ENCODE measurements around the gene TK1.

TK1 gene

DNA sequence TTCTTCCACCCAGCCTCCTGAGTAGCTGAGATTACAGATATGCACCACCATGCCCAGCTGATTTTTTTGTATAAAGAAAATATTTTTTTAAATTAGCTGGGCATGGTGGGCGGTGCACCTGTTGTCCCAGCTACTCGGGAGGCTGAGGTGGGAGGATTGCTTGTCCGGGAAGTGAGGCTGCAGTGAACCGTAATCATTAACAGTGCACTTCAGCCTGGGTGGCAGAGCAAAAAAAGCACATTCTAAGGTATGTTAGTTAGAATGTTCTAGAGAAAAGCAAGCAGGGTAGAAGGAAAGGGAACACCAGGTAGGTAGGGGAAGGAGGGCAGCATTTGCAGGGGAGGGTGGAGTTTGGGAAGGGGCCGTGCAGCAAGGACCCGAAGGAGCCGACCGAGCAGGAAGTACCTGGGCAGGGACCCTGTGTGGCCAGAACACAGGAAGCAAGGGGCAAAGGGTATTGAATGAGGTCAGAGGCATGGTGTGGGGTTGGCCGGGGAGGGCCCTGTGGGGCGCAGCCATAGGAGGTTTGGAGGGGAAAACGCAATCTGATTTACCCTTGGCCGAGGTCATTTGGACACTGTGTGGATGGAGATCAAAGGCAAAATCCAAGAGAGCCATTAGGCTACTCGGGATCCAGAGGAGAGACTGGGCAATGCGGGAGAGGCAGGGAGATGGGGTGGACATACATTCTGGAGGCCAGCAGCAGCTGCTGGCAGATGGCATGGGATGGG lies 38.4 kb downstream of the TK1 start:
- H3K27me3 ChIP-seq (ENCODE audit: insufficient read depth, poor library complexity, severe bottlenecking): no peaks in the 10 kb centered on the region
- no peak for DNase-seq (ENCODE audit: low read depth in 1 of 2, low spot score in 1 of 2)
- TF ChIP-seq GABPA (IDR thresholded peaks at IDR 0.05; ENCODE audit: low read depth) (no peak), SPI1 (IDR thresholded peaks at IDR 0.05; ENCODE audit: borderline replicate concordance, low read depth) (no peak), POLR2AphosphoS5 (IDR thresholded peaks at IDR 0.05; ENCODE audit: low read depth) (no peak)
- TF ChIP-seq, protein P1, sequence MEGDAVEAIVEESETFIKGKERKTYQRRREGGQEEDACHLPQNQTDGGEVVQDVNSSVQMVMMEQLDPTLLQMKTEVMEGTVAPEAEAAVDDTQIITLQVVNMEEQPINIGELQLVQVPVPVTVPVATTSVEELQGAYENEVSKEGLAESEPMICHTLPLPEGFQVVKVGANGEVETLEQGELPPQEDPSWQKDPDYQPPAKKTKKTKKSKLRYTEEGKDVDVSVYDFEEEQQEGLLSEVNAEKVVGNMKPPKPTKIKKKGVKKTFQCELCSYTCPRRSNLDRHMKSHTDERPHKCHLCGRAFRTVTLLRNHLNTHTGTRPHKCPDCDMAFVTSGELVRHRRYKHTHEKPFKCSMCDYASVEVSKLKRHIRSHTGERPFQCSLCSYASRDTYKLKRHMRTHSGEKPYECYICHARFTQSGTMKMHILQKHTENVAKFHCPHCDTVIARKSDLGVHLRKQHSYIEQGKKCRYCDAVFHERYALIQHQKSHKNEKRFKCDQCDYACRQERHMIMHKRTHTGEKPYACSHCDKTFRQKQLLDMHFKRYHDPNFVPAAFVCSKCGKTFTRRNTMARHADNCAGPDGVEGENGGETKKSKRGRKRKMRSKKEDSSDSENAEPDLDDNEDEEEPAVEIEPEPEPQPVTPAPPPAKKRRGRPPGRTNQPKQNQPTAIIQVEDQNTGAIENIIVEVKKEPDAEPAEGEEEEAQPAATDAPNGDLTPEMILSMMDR (IDR thresholded peaks at IDR 0.05; ENCODE audit: insufficient read depth, low read length): no peak
- TF ChIP-seq, protein P2, sequence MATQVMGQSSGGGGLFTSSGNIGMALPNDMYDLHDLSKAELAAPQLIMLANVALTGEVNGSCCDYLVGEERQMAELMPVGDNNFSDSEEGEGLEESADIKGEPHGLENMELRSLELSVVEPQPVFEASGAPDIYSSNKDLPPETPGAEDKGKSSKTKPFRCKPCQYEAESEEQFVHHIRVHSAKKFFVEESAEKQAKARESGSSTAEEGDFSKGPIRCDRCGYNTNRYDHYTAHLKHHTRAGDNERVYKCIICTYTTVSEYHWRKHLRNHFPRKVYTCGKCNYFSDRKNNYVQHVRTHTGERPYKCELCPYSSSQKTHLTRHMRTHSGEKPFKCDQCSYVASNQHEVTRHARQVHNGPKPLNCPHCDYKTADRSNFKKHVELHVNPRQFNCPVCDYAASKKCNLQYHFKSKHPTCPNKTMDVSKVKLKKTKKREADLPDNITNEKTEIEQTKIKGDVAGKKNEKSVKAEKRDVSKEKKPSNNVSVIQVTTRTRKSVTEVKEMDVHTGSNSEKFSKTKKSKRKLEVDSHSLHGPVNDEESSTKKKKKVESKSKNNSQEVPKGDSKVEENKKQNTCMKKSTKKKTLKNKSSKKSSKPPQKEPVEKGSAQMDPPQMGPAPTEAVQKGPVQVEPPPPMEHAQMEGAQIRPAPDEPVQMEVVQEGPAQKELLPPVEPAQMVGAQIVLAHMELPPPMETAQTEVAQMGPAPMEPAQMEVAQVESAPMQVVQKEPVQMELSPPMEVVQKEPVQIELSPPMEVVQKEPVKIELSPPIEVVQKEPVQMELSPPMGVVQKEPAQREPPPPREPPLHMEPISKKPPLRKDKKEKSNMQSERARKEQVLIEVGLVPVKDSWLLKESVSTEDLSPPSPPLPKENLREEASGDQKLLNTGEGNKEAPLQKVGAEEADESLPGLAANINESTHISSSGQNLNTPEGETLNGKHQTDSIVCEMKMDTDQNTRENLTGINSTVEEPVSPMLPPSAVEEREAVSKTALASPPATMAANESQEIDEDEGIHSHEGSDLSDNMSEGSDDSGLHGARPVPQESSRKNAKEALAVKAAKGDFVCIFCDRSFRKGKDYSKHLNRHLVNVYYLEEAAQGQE (IDR thresholded peaks at IDR 0.05; ENCODE audit: insufficient replicate concordance, low read depth): no peak
- no peak overlapping the region for H3K4me3 ChIP-seq (replicated peaks; ENCODE audit: insufficient read depth, low read length)
- H3K27ac ChIP-seq (replicated peaks): no peak overlapping the region; the same call in 1 of the 2 replicates

DNA sequence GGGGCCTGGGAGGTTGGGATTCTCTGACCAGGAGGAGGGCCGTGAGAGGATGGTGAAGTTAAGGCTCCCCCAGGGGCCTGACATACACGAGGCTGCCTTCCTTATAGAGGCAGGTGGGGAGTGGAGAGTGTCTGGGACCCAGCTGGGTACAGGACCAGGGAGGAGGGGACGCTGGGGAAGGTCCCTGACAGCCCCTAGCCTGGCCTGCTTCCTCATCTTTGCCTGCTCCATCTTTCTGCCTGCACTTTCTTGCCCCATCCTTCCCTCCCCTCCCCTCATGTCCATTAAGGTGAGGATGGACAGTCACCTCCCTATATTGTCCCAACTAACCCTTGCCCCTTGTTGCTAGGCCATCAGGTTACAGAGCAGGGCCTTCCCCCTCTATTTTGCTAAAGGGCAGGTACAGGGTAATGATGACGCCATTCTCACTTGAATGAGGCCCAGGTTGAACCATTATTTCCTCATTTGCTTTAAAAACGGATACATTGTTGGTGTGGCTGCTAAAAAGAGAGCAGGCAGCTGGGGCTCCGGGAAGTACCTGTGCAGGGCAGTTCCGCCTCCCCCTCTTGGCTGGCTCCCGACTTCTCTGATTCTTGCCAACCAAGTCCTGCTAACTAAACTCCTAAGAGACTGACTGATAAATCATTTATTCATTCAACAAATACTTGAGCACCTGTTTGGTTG lies 39.4 kb downstream of the TK1 start:
- H3K27me3 ChIP-seq (ENCODE audit: insufficient read depth, poor library complexity, severe bottlenecking): no peaks in the 10 kb centered on the region
- no peak for TF ChIP-seq POLR2AphosphoS5 (IDR thresholded peaks at IDR 0.05; ENCODE audit: low read depth)
- no peak; the same call in 1 of the 2 replicates for TF ChIP-seq SPI1 (IDR thresholded peaks at IDR 0.05; ENCODE audit: borderline replicate concordance, low read depth)
- peak overlapping the region; percentile 43 for H3K27ac ChIP-seq (replicated peaks)
- peak; percentile 38 to 70 for DNase-seq (ENCODE audit: low read depth in 1 of 2, low spot score in 1 of 2)
- H3K4me3 ChIP-seq (replicated peaks; ENCODE audit: insufficient read depth, low read length): no peak overlapping the region

DNA sequence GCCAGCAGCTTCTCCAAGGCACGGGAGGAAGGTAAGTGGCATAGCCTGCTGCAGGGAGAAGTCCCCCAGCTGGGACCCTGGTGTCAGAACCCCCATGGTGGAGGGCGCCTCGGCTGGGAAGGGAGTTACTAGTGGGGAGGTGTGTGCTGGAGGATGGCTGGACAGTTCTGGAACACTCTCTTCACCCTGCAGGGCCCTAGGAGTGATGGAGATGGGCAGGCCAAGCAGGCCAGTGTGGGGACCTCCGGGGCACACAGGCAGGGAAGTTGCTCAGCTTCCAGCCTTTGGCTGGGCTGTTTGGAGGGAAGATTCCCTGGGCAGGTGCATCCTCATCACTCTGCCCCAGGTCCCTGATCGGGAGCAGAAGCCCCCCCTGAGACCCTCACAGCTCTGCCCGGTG lies 40.0 kb downstream of the TK1 start:
- no peak overlapping the region for H3K4me3 ChIP-seq (replicated peaks; ENCODE audit: insufficient read depth, low read length)
- no peaks in the 10 kb centered on the region for H3K27me3 ChIP-seq (ENCODE audit: insufficient read depth, poor library complexity, severe bottlenecking)
- peak overlapping the region; percentile 43; the same call in 1 of the 2 replicates for H3K27ac ChIP-seq (replicated peaks)
- TF ChIP-seq, protein P2 (IDR thresholded peaks at IDR 0.05; ENCODE audit: insufficient replicate concordance, low read depth): no peak
- TF ChIP-seq POLR2AphosphoS5 (IDR thresholded peaks at IDR 0.05; ENCODE audit: low read depth) (no peak), GABPA (IDR thresholded peaks at IDR 0.05; ENCODE audit: low read depth) (no peak), SPI1 (IDR thresholded peaks at IDR 0.05; ENCODE audit: borderline replicate concordance, low read depth) (no peak)
- TF ChIP-seq, protein P1 (IDR thresholded peaks at IDR 0.05; ENCODE audit: insufficient read depth, low read length): no peak
- DNase-seq (ENCODE audit: low read depth in 1 of 2, low spot score in 1 of 2): no peak

DNA sequence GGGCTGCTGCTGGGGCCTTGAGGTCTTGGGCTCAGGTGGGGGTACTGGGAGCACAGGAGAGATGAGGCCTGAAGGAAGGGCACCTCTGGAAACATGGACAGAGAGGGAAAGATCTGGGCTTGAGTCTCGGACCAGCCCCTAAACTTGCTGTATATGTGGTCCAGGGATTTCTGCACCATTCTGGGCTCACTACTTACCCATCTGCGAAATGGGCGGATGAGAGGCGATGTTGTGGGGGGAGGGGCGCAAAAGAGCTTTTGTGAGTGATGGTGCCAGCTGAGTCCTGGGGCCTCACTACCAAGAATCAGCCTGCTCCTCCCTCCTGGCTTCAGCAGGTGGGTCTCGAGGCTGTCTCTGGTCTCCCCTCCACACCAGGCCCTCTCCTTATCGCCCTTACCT lies 40.4 kb downstream of the TK1 start:
- H3K27ac ChIP-seq (replicated peaks): no peak overlapping the region
- H3K27me3 ChIP-seq (ENCODE audit: insufficient read depth, poor library complexity, severe bottlenecking): no peaks in the 10 kb centered on the region
- TF ChIP-seq GABPA (IDR thresholded peaks at IDR 0.05; ENCODE audit: low read depth) (no peak), POLR2AphosphoS5 (IDR thresholded peaks at IDR 0.05; ENCODE audit: low read depth) (no peak), SPI1 (IDR thresholded peaks at IDR 0.05; ENCODE audit: borderline replicate concordance, low read depth) (no peak)
- TF ChIP-seq, protein P2 (IDR thresholded peaks at IDR 0.05; ENCODE audit: insufficient replicate concordance, low read depth): no peak
- TF ChIP-seq, protein P1 (IDR thresholded peaks at IDR 0.05; ENCODE audit: insufficient read depth, low read length): no peak
- DNase-seq (ENCODE audit: low read depth in 1 of 2, low spot score in 1 of 2): no peak
- no peak overlapping the region for H3K4me3 ChIP-seq (replicated peaks; ENCODE audit: insufficient read depth, low read length)
